ENCODE data around the gene ANKS1B.

Gene ANKS1B

GRCh38 chr12:99393763-99394162 is 591.0 kb downstream of the ANKS1B start:
- Histone ChIP-seq H3K4me3 (ENCODE audit: low read depth, low read length) (no peak overlapping the region), H3K4me1 (ENCODE audit: control insufficient read depth, insufficient read depth, low read length) (no peaks in the 10 kb centered on the region), H3K27ac (ENCODE audit: extremely low read depth, low read depth, low read length) (no peak overlapping the region), H3K9me3 (ENCODE audit: control insufficient read depth, insufficient read depth, low read depth, low read length) (no peaks in the 10 kb centered on the region), H3K36me3 (ENCODE audit: control insufficient read depth in 2 of 2, insufficient read depth in 1 of 2, low read length in 2 of 2) (no peaks in the 10 kb centered on the region)
- ChIA-PET POLR2A (no interaction called here), CTCF (interaction anchor here (0.7 kb wide), 1 partner anchor 98 kb away, joined by 4 read pairs; no protein-coding TSS in a partner anchor)
- TF ChIP-seq ZBTB8A (tag by site-specific recombination; IDR thresholded peaks at IDR 0.05): no peak
- TF ChIP-seq ZNF580 (tag by site-specific recombination; IDR thresholded peaks at IDR 0.05): no peak
- no peak for TF ChIP-seq ZNF426 (tag by site-specific recombination; IDR thresholded peaks at IDR 0.05)
- no peak for TF ChIP-seq OSR2 (tag by site-specific recombination; IDR thresholded peaks at IDR 0.05)
- no peak for TF ChIP-seq PRDM6 (tag by site-specific recombination; IDR thresholded peaks at IDR 0.05)
- no peak for TF ChIP-seq PRDM2 (tag by site-specific recombination; IDR thresholded peaks at IDR 0.05; ENCODE audit: borderline replicate concordance)
- TF ChIP-seq ZNF610 (tag by site-specific recombination; IDR thresholded peaks at IDR 0.05; ENCODE audit: borderline replicate concordance): no peak
- no peak for TF ChIP-seq SCRT1 (tag by site-specific recombination; IDR thresholded peaks at IDR 0.05; ENCODE audit: borderline replicate concordance)
- TF ChIP-seq ZNF624 (tag by site-specific recombination; IDR thresholded peaks at IDR 0.05): no peak

- no peak for TF ChIP-seq ZNF138 (tag by site-specific recombination; IDR thresholded peaks at IDR 0.05; ENCODE audit: borderline replicate concordance)
- no peak for TF ChIP-seq ZNF121 (tag by site-specific recombination; IDR thresholded peaks at IDR 0.05)
- TF ChIP-seq ZNF670 (tag by site-specific recombination; IDR thresholded peaks at IDR 0.05; ENCODE audit: low read depth): no peak
- TF ChIP-seq ZNF843 (tag by site-specific recombination; IDR thresholded peaks at IDR 0.05): no peak
- no peak for TF ChIP-seq ZNF211 (tag by site-specific recombination; IDR thresholded peaks at IDR 0.05; ENCODE audit: low read depth)
- no peak for TF ChIP-seq ZSCAN18 (tag by site-specific recombination; IDR thresholded peaks at IDR 0.05)
- no peak for TF ChIP-seq GLIS2 (tag by site-specific recombination; IDR thresholded peaks at IDR 0.05)
- no peak for TF ChIP-seq ZBTB17 (tag by site-specific recombination; IDR thresholded peaks at IDR 0.05)
- no peak for TF ChIP-seq HIC1 (tag by site-specific recombination; IDR thresholded peaks at IDR 0.05)
- no peak for TF ChIP-seq ZNF707 (tag by site-specific recombination; IDR thresholded peaks at IDR 0.05)
- TF ChIP-seq ZNF664 (tag by site-specific recombination; IDR thresholded peaks at IDR 0.05): no peak
- ChIA-PET CTCF (interaction anchor here (1.5 kb wide), 1 partner anchor 349 kb away, joined by 6 read pairs; no protein-coding TSS in a partner anchor), POLR2A (no interaction called here)
- no peak overlapping the region for H3K4me3 ChIP-seq (ENCODE audit: low read depth, low read length)
- no peak overlapping the region for H3K27ac ChIP-seq (ENCODE audit: extremely low read depth, low read depth, low read length)
- H3K36me3 ChIP-seq (ENCODE audit: control insufficient read depth in 2 of 2, insufficient read depth in 1 of 2, low read length in 2 of 2): no peaks in the 10 kb centered on the region
- H3K9me3 ChIP-seq (ENCODE audit: control insufficient read depth, insufficient read depth, low read depth, low read length): no peaks in the 10 kb centered on the region
- H3K4me1 ChIP-seq (ENCODE audit: control insufficient read depth, insufficient read depth, low read length): no peaks in the 10 kb centered on the region
These were observed 592.5 kb downstream of the ANKS1B start for GRCh38 chr12:99392091-99392850.

Data from HEK293 (cell line).